Liver (tissue), 9 donors: ENCODE data around the gene ABLIM2. TPM values are rescaled to one million over a fixed set of nuclear protein-coding genes. Genes with fewer than 3 reads are reported as not detected.
A peak's percentile ranks its signal among the peaks of the same experiment; 100 is the strongest.

Source experiments
- DNase-seq: peaks from one replicate; pipeline ENCODE4 v3.0.0-alpha.2; 2017; ENCODE audit warnings: low spot score
- H3K27ac ChIP-seq, 2 donors: one replicate each; pipeline ENCODE4 v1.7.0; 2013; ENCODE audit warnings: inconsistent platforms in 2 of 2, low read length in 2 of 2, control low read depth in 1 of 2, low read depth in 1 of 2, mild to moderate bottlenecking in 1 of 2
- H3K27me3 ChIP-seq, 4 donors: one replicate each; pipeline versions ENCODE4 v1.6.1 to v1.7.0; 2013; ENCODE audit warnings: low read length in 3 of 4, inconsistent platforms in 1 of 4, mild to moderate bottlenecking in 1 of 4, moderate library complexity in 1 of 4; ENCODE audit not compliant: control insufficient read depth in 4 of 4, insufficient read depth in 4 of 4
- H3K36me3 ChIP-seq, 4 donors: one replicate each; pipeline versions ENCODE4 v1.6.1 to v1.7.0; 2013; ENCODE audit warnings: low read length in 3 of 4, mild to moderate bottlenecking in 3 of 4, low read depth in 1 of 4, moderate library complexity in 1 of 4; ENCODE audit not compliant: control insufficient read depth in 4 of 4, insufficient read depth in 3 of 4
- H3K4me1 ChIP-seq, 4 donors: one replicate each; pipeline versions ENCODE4 v1.6.1 to v1.7.0; 2013; ENCODE audit warnings: low read length in 3 of 4, mild to moderate bottlenecking in 3 of 4, moderate library complexity in 1 of 4; ENCODE audit not compliant: control insufficient read depth in 4 of 4, insufficient read depth in 4 of 4
- H3K4me3 ChIP-seq, 3 donors: one replicate each; pipeline versions ENCODE4 v1.6.1 to v1.7.0; 2013; ENCODE audit warnings: low read length in 3 of 3, control low read depth in 1 of 3, low read depth in 1 of 3, mild to moderate bottlenecking in 1 of 3
- H3K9ac ChIP-seq, 2 donors: one replicate each; pipeline ENCODE4 v1.7.0; 2013; ENCODE audit warnings: low read length in 2 of 2, mild to moderate bottlenecking in 2 of 2, moderate library complexity in 2 of 2, control low read depth in 1 of 2, low read depth in 1 of 2
- H3K9me3 ChIP-seq, 4 donors: one replicate each; pipeline versions ENCODE4 v1.6.1 to v1.7.0; 2013; ENCODE audit warnings: low read length in 3 of 4; ENCODE audit not compliant: control insufficient read depth in 4 of 4
- FOXA1 ChIP-seq: IDR thresholded peaks from 2 replicates; pipeline ENCODE4 v1.6.1; 2016; ENCODE audit warnings: antibody characterized with exemption
- FOXA2 ChIP-seq: IDR thresholded peaks from 2 replicates; pipeline ENCODE4 v1.6.1; 2016; ENCODE audit warnings: antibody characterized with exemption
- GABPA ChIP-seq, 2 donors: IDR thresholded peaks in 1 of 2; conservative IDR thresholded peaks in 1 of 2; 2 replicates each; pipeline ENCODE4 v1.6.1; 2016; ENCODE audit warnings: antibody characterized with exemption in 2 of 2, mild to moderate bottlenecking in 1 of 2, moderate library complexity in 1 of 2
- HNF4G ChIP-seq: IDR thresholded peaks from 2 replicates; pipeline ENCODE4 v1.6.1; 2016; ENCODE audit warnings: antibody characterized with exemption
- JUND ChIP-seq, 2 donors: IDR thresholded peaks; 2 replicates each; pipeline ENCODE4 v1.6.1; 2016; ENCODE audit warnings: antibody characterized with exemption in 2 of 2
- NR2F2 ChIP-seq: IDR thresholded peaks from 2 replicates; pipeline ENCODE4 v1.6.1; 2016; ENCODE audit warnings: antibody characterized with exemption
- RAD21 ChIP-seq, 2 donors: IDR thresholded peaks; 2 replicates each; pipeline ENCODE4 v1.6.1; 2016; ENCODE audit warnings: antibody characterized with exemption in 2 of 2, mild to moderate bottlenecking in 2 of 2
- RXRA ChIP-seq, 2 donors: IDR thresholded peaks; 2 replicates each; pipeline ENCODE4 v1.6.1; 2017 to 2018; ENCODE audit warnings: antibody characterized with exemption in 2 of 2, mild to moderate bottlenecking in 1 of 2
- YY1 ChIP-seq: IDR thresholded peaks from 2 replicates; pipeline ENCODE4 v1.6.1; 2016; ENCODE audit warnings: antibody characterized with exemption, mild to moderate bottlenecking
- WGBS: extraction: QIAGEN DNeasy Blood & Tissue Kit; methylation state at CpG from one replicate; pipeline ENCODE4 v1.1.7; 2013; 5-methylcytosine and 5-hydroxymethylcytosine counted together
- polyA plus RNA-seq, 2 donors: library from polyadenylated mRNA; stranded (reverse) in 1 of 2; unstranded in 1 of 2; fragments of 200-250 nt in 1 of 2; fragments of >200 nt in 1 of 2; fragmentation: Nextera tagmentation in 1 of 2; extraction: Ambion mirVana in 1 of 2; gene quantifications; one replicate each; pipeline versions ENCODE4 v1.2.1 to v1.2.3, GENCODE V29; 2013 to 2015
- total RNA-seq, 2 donors: library from RNA; depleted of rRNA; stranded (reverse); fragments of >200 nt; gene quantifications; one replicate each; pipeline ENCODE4 v1.2.3, GENCODE V29; 2014
- TF ChIP-seq, protein P1 (sequence below): fragments of 150-350 bp; IDR thresholded peaks from 2 replicates; pipeline ENCODE4 v1.5.1; 2017; ENCODE audit warnings: improper control_type of control experiment, low read depth, low read length; ENCODE audit not compliant: missing input control
- TF ChIP-seq, protein P2 (sequence below): IDR thresholded peaks from 2 replicates; pipeline ENCODE4 v1.6.1; 2016; ENCODE audit warnings: antibody characterized with exemption
- TF ChIP-seq, protein P3 (sequence below): IDR thresholded peaks from 2 replicates; pipeline ENCODE4 v1.6.1; 2016; ENCODE audit warnings: antibody characterized with exemption
- donor health status: healthy.
- donor health status: healthy.
- donor health status: healthy.
- donor health status: healthy.
- donor health status: healthy.

The ABLIM2 gene
- total and polyA plus RNA-seq, 4 donors: 0.75 to 2.5 (median 0.93) TPM

DNA sequence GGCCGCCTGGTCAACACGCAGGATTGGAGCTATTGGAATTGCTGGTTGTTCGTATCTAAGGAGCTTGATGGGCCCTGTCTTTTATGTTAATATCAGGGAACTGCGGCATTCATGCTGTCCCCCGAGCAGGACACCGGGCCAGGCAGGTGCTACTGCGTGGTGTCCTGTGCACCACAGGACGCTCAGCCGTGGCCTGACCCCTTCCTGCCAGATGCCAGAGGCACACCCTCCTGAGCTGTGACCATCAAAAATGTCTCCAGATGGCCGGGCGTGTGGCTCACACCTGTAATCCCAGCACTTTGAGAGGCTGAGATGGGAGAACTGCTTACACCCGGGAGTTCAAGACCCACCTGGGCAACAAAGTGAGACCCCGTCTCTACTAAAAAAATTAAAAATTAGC is 32.1 kb downstream of the ABLIM2 start:
- no peak overlapping the region for H3K27ac ChIP-seq
- TF ChIP-seq, protein P1, sequence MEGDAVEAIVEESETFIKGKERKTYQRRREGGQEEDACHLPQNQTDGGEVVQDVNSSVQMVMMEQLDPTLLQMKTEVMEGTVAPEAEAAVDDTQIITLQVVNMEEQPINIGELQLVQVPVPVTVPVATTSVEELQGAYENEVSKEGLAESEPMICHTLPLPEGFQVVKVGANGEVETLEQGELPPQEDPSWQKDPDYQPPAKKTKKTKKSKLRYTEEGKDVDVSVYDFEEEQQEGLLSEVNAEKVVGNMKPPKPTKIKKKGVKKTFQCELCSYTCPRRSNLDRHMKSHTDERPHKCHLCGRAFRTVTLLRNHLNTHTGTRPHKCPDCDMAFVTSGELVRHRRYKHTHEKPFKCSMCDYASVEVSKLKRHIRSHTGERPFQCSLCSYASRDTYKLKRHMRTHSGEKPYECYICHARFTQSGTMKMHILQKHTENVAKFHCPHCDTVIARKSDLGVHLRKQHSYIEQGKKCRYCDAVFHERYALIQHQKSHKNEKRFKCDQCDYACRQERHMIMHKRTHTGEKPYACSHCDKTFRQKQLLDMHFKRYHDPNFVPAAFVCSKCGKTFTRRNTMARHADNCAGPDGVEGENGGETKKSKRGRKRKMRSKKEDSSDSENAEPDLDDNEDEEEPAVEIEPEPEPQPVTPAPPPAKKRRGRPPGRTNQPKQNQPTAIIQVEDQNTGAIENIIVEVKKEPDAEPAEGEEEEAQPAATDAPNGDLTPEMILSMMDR: no peak
- TF ChIP-seq YY1 (no peak), JUND (IDR thresholded peaks at IDR 0.05) (no peak), NR2F2 (no peak), FOXA2 (no peak), RAD21 (IDR thresholded peaks at IDR 0.05) (no peak), FOXA1 (no peak), GABPA (IDR thresholded peaks at IDR 0.05 in 1 of 2, conservative IDR thresholded peaks at IDR 0.05 in 1 of 2) (no peak), RXRA (IDR thresholded peaks at IDR 0.05) (no peak), HNF4G (no peak)
- no peak for DNase-seq
- no peaks in the 10 kb centered on the region for H3K9me3 ChIP-seq
- H3K4me3 ChIP-seq: no peak overlapping the region
- no peak overlapping the region for H3K9ac ChIP-seq
- WGBS: 92% methylated on average over 13 of the region's 13 CpGs
- no peaks in the 10 kb centered on the region for H3K27me3 ChIP-seq
- H3K4me1 ChIP-seq: no peaks in the 10 kb centered on the region
- no peaks in the 10 kb centered on the region for H3K36me3 ChIP-seq

DNA sequence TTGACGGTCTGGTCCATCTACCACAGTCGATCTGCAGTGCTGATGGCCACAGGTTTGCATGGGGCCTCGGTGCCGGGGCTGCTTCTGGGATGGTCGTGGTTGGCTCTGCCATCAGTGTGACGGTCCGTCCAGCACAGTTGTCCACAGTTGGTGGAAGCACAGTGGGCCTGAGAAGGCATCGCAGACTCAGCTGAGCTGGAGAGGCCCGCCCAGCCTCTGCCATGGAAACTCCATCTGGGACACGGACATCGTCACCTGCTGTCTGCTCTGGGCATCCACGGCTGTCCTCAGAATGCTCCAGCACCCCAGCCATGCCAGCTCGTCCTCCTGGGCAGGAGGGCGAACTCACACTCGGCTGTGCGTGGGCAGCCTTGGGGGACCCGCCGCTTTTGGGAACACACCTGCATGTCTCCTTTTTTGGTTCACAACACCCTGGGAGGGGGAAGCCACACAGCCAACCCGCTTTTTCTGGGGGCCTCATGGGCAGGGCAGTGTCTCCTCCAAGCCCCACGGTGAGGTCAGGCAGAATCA is 33.0 kb downstream of the ABLIM2 start:
- TF ChIP-seq, protein P2, sequence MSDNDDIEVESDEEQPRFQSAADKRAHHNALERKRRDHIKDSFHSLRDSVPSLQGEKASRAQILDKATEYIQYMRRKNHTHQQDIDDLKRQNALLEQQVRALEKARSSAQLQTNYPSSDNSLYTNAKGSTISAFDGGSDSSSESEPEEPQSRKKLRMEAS: no peak
- TF ChIP-seq, protein P3, sequence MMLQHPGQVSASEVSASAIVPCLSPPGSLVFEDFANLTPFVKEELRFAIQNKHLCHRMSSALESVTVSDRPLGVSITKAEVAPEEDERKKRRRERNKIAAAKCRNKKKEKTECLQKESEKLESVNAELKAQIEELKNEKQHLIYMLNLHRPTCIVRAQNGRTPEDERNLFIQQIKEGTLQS: no peak
- Histone ChIP-seq H3K4me1 (no peaks in the 10 kb centered on the region), H3K9me3 (no peaks in the 10 kb centered on the region), H3K9ac (no peak overlapping the region), H3K27me3 (no peaks in the 10 kb centered on the region), H3K27ac (no peak overlapping the region), H3K36me3 (no peaks in the 10 kb centered on the region), H3K4me3 (no peak overlapping the region)
- no peak for DNase-seq
- WGBS: 94% methylated on average over 20 of the region's 20 CpGs

DNA sequence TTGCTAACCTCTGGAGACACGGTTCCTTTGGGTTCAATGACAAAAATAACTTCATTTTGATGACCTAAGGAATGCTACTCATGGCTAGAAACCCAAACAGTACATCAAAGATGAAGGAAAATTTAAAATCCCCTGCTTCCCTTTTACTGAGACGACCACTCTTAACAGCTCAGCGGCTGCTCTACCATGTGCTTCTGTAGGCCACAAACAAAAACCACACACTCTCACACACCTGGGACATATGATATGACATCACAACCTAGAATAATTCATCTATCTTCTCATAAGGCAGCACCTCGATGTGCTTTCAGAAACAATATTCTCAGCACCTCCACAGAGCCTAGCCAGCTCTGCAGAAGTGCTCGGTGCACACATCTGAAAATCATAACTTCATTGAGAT is 34.7 kb downstream of the ABLIM2 start:
- no peak for TF ChIP-seq HNF4G
- WGBS: 84% methylated on average over 5 of the region's 5 CpGs
- no peak overlapping the region for H3K27ac ChIP-seq

DNA sequence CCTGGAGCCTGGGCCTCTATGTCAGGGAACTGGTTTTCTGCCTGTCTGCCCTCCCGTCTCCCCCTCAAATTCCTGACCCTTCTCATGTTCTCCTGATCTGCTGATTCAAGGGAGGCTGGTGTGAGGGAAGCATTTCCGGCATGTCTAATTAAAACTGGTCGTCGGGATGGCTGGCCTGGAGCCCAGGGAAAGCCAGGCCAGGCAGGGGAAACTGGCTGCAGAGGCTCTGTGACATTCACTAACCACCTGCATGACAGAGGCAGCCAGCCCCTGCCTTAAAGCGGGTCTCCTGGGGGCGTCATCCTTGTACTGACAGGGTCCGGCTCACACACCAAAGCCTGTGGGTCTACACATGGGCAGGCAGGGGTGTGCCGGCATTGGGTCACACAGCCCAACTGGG is 35.2 kb downstream of the ABLIM2 start:
- Histone ChIP-seq H3K27me3 (no peaks in the 10 kb centered on the region), H3K36me3 (no peaks in the 10 kb centered on the region), H3K27ac (no peak overlapping the region), H3K4me1 (no peaks in the 10 kb centered on the region), H3K9ac (no peak overlapping the region), H3K9me3 (no peaks in the 10 kb centered on the region), H3K4me3 (no peak overlapping the region)
- DNase-seq: no peak
- TF ChIP-seq NR2F2: peak; percentile 11
- TF ChIP-seq HNF4G: no peak
- 81% methylated on average over 8 of the region's 8 CpGs for WGBS

More for the DNA sequence above, 34.7 kb downstream of the ABLIM2 start:
- Histone ChIP-seq H3K4me3 (no peak overlapping the region), H3K9me3 (no peaks in the 10 kb centered on the region), H3K36me3 (no peaks in the 10 kb centered on the region), H3K27me3 (no peaks in the 10 kb centered on the region), H3K4me1 (no peaks in the 10 kb centered on the region), H3K9ac (no peak overlapping the region)
- no peak for DNase-seq
